Measurements from ENCODE around the gene EPAS1.

EPAS1 gene

GRCh38 chr2:46413631-46414030, 116.4 kb downstream of the EPAS1 start:
- DNase-seq = no peak

- no peak for DNase-seq
Observed at GRCh38 chr2:46414701-46415100, 117.5 kb downstream of the EPAS1 start.

- DNase-seq = no peak
Observed at GRCh38 chr2:46416280-46416679, 119.1 kb downstream of the EPAS1 start.

DNA sequence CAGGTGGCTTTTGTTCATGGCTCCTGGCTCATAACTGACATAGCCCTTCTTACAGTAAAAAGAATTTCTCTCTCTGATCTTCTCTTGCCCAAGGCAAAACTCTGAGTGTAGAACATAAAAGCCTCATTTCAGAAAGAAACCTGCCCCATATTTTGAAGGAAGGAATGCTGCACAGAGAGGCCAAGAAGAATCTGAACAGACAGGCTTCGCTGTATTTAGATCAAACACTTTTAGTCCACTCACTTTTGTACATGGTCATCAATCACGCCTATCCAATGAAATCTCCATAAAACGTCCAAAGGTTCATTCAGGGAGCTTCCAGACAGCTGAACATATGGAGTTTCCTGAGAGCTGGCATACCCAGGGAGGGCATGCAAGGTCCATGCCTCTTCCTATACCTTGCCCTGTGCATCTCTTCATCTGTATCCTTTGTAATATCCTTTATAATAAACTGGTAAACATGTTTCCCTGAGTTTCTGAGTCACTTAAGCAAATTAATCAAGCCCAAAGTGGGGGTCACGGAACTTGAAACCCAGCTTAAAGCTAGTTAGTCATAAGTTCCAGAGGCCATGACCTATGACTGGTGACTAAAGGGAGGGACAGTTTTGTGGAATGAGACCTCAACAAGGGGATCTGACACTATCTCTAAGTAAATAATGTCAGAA, 119.7 kb downstream of the EPAS1 start:
- DNase-seq = no peak

DNA sequence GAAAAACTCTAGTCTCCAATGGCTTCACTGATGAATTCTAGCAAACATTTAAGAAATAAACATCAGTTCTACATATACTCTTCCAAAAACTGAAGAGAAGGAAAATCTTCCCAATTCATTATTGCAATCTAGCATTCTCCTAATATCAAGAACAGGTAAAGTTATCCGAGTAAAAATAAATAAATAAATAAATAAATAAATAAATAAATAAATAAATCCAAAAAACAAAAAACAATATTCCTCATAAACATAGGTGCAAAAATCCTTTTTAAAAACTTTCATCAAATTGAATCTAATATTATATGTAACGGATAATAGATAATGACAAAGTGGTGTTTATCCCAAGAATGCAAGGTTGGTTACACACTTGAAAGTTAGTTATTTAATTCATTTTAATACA, 123.7 kb downstream of the EPAS1 start:
- DNase-seq = no peak

DNA sequence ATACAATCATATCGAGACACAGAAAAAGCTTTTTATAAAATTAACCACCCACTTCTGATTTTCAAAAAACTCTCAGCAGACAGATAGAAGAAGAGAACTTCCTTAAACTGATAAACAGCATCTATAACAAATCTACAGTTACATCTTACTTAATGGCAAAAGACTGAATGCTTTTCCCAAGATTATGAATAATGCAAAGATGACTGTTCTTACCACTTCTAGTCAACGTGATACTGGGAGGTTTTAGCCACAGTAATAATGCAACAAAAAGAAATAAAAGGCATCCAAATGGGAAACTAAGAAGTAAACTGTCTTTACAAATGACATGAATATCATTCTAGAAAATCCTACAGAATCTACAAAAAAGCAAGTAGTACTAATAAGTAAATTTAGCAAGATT, 124.2 kb downstream of the EPAS1 start:
- DNase-seq = no peak

DNA sequence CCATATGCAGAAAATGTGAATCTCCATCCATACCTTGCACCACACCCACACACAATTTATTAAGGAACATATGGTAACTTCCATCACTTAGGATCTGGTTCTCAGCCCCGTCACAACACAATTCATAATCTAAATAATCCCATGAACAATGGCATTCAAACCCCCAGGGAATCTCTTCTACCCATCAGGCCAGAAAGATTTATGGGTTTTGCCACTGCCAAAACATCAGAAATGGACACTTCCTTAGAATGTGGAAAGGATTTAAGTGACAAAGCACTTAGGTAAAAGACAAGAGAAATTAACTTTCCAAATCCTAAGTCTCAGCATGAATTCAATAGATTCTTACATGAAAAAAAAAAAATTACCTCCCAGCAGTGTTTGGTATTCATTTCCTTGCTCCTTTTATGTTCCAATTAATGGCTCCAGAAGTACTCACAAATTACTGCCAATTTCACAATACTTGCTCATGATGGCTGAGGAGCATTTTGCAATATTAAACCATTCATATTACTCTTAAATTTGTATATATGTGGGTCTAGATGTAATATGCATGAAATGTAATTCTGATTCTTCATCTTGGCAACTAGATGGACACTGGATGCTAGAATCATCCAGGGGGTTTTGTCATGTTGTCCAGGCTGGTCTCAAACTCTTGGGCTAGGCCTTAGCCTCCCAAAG, 125.6 kb downstream of the EPAS1 start:
- DNase-seq = no peak

- DNase-seq = no peak
Observed at GRCh38 chr2:46424937-46425336, 127.7 kb downstream of the EPAS1 start.

- no peak for DNase-seq
Observed at GRCh38 chr2:46428911-46429436, 131.8 kb downstream of the EPAS1 start.

- DNase-seq = no peak
Observed at GRCh38 chr2:46430413-46430812, 133.2 kb downstream of the EPAS1 start.

DNA sequence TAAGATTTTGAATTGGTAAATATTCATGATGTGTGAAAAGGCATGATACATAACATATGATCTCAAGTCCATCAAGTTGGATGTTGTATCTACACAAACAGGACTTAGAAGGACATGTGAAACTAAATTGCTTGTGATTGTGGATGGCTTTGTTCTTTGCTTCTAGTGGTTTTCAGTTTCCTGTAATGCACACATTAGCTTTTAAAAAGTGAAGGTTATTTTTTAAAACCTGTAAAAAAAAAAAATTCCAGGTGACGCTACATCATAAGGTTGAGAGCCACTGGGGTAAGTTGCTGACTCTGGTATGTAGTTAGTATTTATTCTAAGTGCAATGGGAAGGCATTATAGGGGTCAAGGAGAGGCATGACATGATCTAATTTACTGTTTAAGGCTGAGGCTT, 133.8 kb downstream of the EPAS1 start:
- DNase-seq = no peak

DNA sequence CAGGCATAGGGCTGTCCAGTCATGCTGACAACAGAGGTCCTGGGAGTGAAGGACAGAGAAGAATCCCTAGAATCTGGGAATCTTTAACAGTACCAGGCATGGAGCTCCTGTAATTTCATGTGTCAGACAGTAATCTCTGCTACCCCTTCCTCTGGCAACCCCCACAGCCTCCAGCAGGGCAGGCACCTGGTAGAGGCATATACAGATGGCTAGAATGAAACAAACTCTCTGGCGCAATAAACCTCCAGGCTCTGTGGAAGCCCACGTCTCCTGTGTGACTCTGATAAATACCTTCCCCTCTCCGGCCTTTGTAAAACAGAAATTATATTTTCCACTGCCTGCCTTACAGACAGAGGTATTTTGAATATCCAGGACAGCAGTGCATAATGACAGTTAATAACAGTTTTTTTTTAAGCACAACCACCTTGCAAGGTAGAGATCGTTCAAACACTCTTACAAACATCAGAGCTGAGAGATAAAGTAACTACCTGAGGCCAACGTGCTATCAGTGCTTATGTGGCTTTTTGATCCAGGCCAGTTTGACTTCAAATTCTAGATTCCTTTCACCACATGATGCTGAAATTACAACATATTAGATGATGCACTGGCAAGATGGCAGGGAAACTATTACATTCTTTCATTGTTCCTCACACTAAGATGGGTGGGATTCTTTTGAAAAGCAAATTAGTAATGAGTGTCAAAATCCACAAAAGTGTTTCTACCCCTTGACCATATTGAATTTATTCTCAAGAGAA, 134.5 kb downstream of the EPAS1 start:
- no peak for DNase-seq

GRCh38 chr2:46434851-46435273, 137.7 kb downstream of the EPAS1 start:
- DNase-seq = no peak

DNA sequence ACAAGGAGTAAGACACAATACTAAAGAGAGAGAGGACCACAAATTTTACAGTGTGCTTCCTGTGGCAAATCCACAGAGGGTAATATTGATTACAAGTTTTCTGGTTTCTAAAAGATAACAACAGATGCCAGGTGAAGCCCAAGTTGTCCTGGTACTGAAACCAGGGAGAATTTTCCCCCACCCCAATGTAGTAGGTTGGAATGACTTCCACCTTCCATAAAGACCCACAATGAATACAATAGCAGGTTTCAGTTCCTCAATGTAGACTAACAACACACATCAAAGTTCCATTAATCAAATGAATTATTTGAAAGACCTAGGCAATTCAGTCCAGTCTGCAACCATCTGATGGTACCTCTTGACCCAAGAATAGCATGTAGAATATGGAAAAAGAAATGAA, 138.1 kb downstream of the EPAS1 start:
- DNase-seq = no peak

- DNase-seq = no peak
Observed at GRCh38 chr2:46435796-46436360, 138.7 kb downstream of the EPAS1 start.
